Activated CD8-positive, alpha-beta T cell treated with anti-CD3 and anti-CD28 coated beads for 36 hours (primary cell): ENCODE results near the gene PPP1R9B. TPM values are rescaled to one million over a fixed set of nuclear protein-coding genes. Genes with fewer than 3 reads are reported as not detected.

ENCODE experiments used
- ATAC-seq: fragments of 200-7000 bp; cut with Tn5 transposase; one replicate; pipeline ENCODE4 v1.10.0; 2021; ENCODE audit warnings: mild to moderate bottlenecking, moderate library complexity
- CTCF ChIA-PET: fragments of 350-600 bp; sonication (Branson Sonifier 250); formaldehyde crosslinking; loops from one replicate; lab custom pipeline; 2021; ENCODE audit warnings: antibody characterized with exemption; lab: Charles Lee
- POLR2A ChIA-PET: fragments of 350-600 bp; sonication (Branson Sonifier 250); formaldehyde crosslinking; loops from one replicate; lab custom pipeline; 2021; ENCODE audit warnings: antibody characterized with exemption; lab: Charles Lee
- DNase-seq: peaks from one replicate; pipeline ENCODE4 v3.0.0-alpha.2; 2020
- H3K27ac Mint-ChIP-seq: one replicate; pipeline ENCODE4 v1.8.0; 2021; ENCODE audit warnings: mild to moderate bottlenecking, mixed read lengths
- H3K27me3 Mint-ChIP-seq: one replicate; pipeline ENCODE4 v1.8.0; 2021; ENCODE audit warnings: mixed read lengths
- H3K36me3 Mint-ChIP-seq: one replicate; pipeline ENCODE4 v1.8.0; 2021; ENCODE audit warnings: low read depth, mixed read lengths
- H3K4me1 Mint-ChIP-seq: one replicate; pipeline ENCODE4 v1.8.0; 2021; ENCODE audit warnings: low read depth, mixed read lengths
- H3K4me3 Mint-ChIP-seq: one replicate; pipeline ENCODE4 v1.8.0; 2021; ENCODE audit warnings: mild to moderate bottlenecking, moderate library complexity, mixed read lengths
- H3K9me3 Mint-ChIP-seq: one replicate; pipeline ENCODE4 v1.8.0; 2021; ENCODE audit warnings: mixed read lengths
- CTCF ChIP-seq: fragments of 200-600 bp; IDR thresholded peaks from one replicate; pipeline ENCODE4 v1.8.0; 2022; ENCODE audit warnings: antibody characterized with exemption, mild to moderate bottlenecking
- intact Hi-C: fragments of 100-400 bp; cut with micrococcal nuclease; formaldehyde crosslinking; loops from one replicate; pipeline ENCODE4 v1.10.0; 2022
- total RNA-seq, 2 experiments: library from RNA; stranded (reverse); gene quantifications; one replicate each; pipeline ENCODE4 v1.2.3, GENCODE V29; 2021

The PPP1R9B gene
- total RNA-seq, 2 experiments from 2014 or later = 52.4 to 56.4 TPM

- TF ChIP-seq CTCF = no peak
- Mint-ChIP-seq H3K4me1 (no peaks in the 10 kb centered on the region), H3K4me3 (no peak overlapping the region), H3K9me3 (no peaks in the 10 kb centered on the region), H3K27ac (no peak overlapping the region), H3K36me3 (no peaks in the 10 kb centered on the region), H3K27me3 (no peaks in the 10 kb centered on the region)
- CTCF ChIA-PET = interaction anchor here (1.1 to 4.8 kb wide), 2 partner anchors 12 to 13 kb away, joined by 3 to 23 read pairs; no protein-coding TSS in a partner anchor
- no peak for ATAC-seq
- intact Hi-C loops = no loop called here
- DNase-seq = no peak
- POLR2A ChIA-PET = no interaction called here
Observed at GRCh38 chr17:50106393-50107131, 43.9 kb downstream of the PPP1R9B start.

- H3K36me3 Mint-ChIP-seq = no peaks in the 10 kb centered on the region
- H3K9me3 Mint-ChIP-seq = no peaks in the 10 kb centered on the region
- no peaks in the 10 kb centered on the region for H3K27me3 Mint-ChIP-seq
- H3K4me1 Mint-ChIP-seq = no peaks in the 10 kb centered on the region
- H3K4me3 Mint-ChIP-seq = no peak overlapping the region
- no peak for TF ChIP-seq CTCF
- ChIA-PET POLR2A (no interaction called here), CTCF (interaction anchor here (3.5 kb wide), 1 partner anchor 9 kb away, joined by 23 read pairs; no protein-coding TSS in a partner anchor)
- DNase-seq (no peak), ATAC-seq (no peak)
- intact Hi-C loops = no loop called here
- no peak overlapping the region for H3K27ac Mint-ChIP-seq
Observed at GRCh38 chr17:50105811-50106210, 44.7 kb downstream of the PPP1R9B start.

GRCh38 chr17:50103941-50104340 is 46.5 kb downstream of the PPP1R9B start:
- Mint-ChIP-seq H3K4me1 (peaks cover 11% of the 10 kb centered on the region), H3K27me3 (no peaks in the 10 kb centered on the region), H3K9me3 (no peaks in the 10 kb centered on the region), H3K36me3 (no peaks in the 10 kb centered on the region), H3K27ac (no peak overlapping the region), H3K4me3 (no peak overlapping the region)
- intact Hi-C loops = no loop called here
- DNase-seq (no peak), ATAC-seq (no peak)
- ChIA-PET CTCF (interaction anchor here (0.8 to 3.5 kb wide), 5 partner anchors 10 to 77 kb away, joined by 3 to 23 read pairs (median 6); no protein-coding TSS in a partner anchor), POLR2A (interaction anchor here (2.3 kb wide), 1 partner anchor 9 kb away, joined by 6 read pairs; the partner anchor contains the start of gene PDK2)
- TF ChIP-seq CTCF = no peak

GRCh38 chr17:50103252-50103651 is 47.2 kb downstream of the PPP1R9B start:
- ChIA-PET CTCF (interaction anchor here (0.8 to 3.5 kb wide), 5 partner anchors 9 to 59 kb away, joined by 3 to 23 read pairs (median 6); no protein-coding TSS in a partner anchor), POLR2A (interaction anchor here (2.3 kb wide), 1 partner anchor 8 kb away, joined by 6 read pairs; the partner anchor contains the start of gene PDK2)
- Mint-ChIP-seq H3K4me1 (peaks cover 11% of the 10 kb centered on the region), H3K27ac (peak overlapping the region; percentile 9), H3K36me3 (no peaks in the 10 kb centered on the region), H3K27me3 (no peaks in the 10 kb centered on the region), H3K9me3 (no peaks in the 10 kb centered on the region), H3K4me3 (no peak overlapping the region)
- intact Hi-C loops = no loop called here
- DNase-seq = no peak
- no peak for ATAC-seq
- no peak for TF ChIP-seq CTCF
